HG03342 (cell line): ENCODE data around the gene ZBP1.

ENCODE experiments used
- ATAC-seq: cut with Tn5 transposase; IDR thresholded peaks from one replicate; pipeline ENCODE4 v1.9.1; 2021; ENCODE audit warnings: mild to moderate bottlenecking, moderate library complexity; ENCODE audit not compliant: unreplicated experiment

ZBP1 gene

DNA sequence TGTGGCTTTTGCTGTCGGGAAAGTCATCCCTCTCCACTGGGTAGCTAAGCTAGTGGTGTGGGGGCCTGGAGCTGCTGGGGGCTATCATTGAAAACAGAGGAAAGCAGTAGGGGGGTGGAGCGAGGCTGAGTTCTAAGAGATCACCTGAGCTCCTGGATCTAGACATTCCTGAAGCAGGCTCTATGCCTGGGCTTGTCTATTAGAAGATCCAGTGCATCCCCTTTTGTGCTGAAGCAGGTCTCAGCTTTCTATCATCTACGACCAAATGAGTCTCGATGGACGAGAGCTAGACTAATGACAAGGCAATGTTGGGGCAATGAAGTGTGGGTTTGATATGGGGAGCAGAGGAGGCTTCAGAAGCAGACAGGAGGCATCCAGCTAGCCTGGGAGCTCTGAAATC is 18.5 kb downstream of the ZBP1 start:
- ATAC-seq = no peak

DNA sequence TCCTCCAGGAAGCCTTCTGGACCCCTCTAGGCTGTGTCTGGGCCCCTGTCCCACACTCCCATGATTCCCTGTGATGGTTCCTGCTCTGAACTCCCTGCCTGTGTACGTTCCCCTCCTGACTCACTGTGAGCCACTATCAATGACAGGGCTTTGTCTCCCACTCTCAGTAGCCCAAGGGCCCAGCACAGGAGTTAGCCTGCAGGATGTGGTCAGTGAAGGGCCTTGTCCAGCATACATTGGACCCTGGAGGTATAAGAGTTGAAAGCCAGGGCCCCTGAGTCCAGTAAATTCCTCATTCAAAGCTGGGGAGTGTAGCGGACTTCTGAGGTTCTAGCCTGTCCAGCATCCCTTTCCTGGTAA is 19.0 kb downstream of the ZBP1 start:
- ATAC-seq = no peak

DNA sequence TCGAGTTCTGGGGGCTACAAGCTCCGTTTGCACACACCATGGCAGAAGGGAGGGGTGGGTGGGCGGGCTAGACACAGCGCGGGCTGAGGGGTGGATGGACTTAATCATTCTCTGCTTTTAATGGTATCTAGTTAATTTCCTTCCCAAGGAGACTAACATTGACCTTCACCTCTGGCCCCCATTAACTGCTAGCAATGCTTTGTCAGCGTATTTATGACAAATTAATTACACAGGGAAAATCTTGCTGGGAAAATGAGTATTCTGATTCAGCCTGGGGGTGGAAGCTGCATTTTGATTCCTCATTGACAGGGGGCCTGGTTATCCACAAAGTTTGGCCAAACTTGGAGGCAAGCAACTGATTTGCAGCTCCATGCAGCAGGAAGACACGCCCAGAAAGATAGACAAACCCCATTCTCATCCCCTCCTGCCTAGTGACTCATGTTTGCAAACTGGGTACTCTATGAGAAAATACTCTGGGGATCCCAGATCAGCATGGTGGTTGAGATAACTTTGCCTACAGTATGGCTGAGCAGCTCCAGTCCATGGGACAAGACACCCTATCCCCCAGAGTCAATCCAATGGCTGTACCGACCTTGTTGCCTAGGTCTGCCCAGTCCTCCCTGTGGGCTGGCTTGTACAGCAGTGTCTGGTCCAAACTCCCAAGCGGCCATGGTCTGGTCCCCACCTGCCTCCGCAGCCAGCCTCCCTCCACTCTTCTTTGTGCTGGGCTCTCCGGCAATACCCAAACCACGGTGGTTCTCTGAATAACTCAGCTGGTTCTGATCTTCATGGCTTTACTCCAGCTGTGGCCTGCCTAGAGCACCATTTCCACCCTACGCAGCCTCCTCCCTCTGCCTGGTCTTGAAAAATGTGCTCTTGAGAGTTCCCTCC is 19.7 kb downstream of the ZBP1 start:
- no peak for ATAC-seq

DNA sequence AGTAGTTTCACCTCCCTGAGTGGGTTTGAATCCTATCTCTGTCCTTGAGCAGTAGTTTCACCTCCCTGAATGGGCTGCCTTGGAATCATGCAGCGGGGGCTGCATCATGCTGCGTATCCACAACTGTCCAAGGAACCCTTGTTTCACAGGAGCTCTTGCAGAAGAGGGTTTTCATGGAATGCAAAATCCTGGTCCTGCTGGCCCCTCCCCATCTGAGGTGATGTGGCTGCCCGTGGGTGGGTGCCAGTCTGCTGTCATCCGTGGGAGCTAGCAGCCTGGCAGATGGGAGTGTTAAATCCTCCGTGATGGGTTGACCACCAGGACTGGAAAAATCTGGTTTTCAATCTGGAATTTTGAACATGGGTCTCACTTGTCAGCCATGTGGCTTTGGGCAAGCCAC is 21.7 kb downstream of the ZBP1 start:
- no peak for ATAC-seq

DNA sequence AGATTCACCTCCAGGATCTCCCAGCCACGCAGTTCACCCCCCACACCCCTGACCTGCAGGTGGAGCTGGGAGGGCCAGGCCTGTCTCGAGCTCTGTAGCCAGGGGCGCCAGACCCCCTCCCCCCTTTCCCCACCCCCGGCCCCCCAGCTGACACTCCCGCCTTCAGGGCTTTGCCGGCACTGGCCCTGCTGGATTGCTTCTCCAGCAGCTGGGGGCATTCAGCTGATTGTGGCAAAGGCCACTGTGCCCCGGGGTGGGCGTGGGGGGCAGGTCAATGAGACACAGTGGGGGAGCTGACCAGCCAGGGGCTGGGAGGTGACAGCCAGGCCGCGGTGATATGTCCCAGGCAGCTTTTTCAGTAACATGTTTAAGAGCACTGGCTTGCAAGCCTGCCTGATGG is 22.2 kb downstream of the ZBP1 start:
- no peak for ATAC-seq

DNA sequence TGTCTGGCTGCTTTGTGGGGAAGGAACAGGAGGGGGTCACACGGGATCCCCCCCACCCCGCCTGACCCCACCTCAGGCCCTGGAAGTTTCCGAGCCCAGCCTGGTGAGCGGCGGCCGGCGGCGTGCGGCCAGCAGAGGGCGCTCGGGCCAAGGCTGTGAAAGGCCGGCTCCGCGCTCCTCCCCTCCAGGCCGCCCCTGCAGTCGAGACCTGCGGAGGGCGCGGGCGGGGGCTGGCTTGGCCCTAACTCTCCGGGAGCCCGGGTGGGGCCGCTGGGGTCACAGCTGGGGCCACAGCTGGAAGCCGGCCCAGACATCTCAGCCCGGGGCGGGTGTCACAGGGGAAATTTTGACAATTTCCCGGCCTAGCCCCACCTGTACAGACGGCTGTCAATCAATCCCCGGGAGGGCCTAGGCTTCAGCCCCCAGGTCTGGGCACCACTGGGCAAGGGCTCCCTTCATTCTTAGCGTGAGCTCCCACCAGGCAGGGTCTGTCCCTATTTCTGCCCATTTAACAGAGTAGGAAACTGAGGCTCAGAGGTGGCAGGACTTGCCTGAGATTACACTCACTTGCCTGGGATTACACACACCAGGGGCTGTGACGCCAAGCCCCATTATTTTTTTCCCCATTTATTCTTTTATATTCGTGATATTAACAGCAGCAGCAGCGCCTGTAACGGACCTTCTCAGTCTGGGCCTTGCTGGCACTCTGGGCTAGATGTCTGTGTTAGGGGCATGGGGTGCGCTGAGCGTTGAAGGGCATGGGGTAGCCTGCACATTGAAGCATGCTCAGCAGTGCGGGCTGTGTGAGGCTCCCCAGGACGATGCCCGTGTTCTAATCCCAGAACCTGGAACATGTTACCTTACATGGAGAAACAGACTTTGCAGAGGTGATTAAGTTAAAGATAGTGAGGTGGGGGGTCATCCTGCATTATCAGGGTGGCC is 23.0 kb downstream of the ZBP1 start:
- ATAC-seq = no peak

DNA sequence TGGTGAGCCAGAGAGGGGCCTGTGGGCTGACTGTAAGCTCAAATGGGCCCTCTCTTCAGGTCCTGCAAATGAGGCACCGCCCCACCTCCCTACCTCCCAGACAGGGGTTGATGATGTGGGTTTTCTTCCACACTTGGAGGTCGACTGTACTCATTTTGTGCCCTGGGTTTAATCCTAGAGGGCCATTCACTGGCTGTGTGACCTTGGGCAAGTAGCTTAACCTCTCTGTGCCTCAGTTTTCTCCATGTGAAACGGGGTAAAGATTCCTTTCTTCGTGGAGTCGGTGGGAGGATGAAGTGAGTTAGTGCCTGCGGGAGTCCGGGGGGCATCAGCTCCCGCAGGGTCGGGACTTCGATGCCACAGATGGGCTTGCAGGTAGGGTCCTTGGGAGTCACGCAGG is 23.9 kb downstream of the ZBP1 start:
- no peak for ATAC-seq

DNA sequence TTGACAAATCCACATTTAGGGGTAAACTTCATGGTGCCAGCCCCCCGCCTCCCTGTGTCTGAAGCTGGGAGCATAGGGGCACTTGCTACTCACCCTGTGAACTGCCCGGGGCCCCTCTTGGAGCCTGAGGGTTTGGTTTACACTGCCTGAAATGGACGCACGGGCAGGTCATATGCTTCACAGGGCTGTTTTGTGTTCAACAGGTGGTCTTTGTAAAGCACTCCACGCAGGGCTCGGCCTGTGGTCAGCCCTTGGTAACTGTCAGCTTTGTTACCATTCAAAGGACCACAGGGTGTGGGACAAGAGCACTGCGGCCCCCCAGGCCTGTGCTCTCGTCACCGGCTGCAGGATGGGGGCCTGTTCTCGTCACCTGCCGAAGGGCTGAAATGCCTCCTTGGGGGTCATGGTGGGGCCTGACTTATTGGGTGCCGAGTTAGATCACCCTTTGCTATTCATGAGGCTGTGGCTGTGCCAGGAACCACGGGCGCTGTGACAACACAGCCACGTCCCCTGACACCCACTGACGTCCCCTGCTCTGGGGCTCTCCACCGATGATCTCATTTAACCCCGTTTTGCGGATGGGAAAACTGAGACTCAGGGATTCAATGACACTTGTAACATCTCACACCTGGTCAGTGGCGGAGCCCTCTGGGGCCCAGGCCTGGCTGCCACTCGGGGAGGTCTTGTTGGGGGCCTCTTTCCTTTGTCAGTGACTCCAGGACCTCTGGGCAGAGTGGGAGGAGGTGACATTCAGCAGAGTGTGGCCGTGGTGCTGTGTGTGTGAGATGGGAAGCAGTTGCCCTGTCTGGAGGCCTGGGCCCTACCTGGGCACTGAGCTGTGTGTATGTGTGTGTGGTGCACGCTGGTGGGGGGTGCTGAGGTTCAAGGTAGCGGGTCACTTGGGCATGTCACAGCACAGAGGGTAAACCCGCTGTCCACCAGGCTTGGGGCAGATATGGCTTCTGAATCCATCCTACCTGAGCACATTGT is 24.9 kb downstream of the ZBP1 start:
- ATAC-seq = no peak

DNA sequence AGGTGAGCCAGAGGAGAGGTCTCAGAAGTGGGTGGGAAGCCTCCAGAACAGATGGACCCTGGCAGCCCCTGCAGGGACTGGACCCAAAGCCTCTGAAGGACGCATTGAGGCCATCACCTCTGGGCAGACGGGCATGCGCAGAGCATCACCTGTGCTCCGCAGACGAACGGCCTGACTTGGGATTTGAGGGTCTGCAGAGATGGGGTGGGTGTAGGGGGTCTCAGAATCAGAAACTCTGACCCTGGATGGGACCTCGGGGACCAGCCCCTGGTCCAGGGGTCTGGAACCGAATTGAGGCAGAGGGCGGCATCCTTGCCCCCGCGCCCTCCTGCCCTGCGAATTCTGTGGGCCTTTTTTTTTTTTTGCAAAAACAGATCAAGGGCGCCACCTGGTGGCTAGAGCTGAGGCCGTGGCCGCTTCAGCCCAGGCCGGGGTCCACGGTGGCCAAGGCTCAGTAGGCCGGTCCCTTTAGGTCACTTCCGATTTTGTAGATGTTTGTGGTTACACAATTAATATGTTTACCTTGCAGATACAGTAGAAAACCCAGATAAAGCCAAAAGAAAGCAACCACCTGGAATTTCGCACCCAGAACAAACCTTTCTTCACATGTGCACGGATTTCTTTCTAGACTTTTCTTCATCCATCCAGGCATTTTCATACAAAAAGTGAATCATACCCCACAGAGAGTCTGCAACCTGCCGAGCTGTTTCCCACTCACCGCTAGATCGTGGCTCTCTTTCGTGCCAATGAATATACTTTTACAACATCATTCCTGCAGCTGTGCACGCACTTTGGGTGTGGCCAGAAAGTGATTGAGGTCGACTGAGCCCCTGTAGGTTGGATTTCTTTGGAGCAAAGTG is 25.9 kb downstream of the ZBP1 start:
- no peak for ATAC-seq

DNA sequence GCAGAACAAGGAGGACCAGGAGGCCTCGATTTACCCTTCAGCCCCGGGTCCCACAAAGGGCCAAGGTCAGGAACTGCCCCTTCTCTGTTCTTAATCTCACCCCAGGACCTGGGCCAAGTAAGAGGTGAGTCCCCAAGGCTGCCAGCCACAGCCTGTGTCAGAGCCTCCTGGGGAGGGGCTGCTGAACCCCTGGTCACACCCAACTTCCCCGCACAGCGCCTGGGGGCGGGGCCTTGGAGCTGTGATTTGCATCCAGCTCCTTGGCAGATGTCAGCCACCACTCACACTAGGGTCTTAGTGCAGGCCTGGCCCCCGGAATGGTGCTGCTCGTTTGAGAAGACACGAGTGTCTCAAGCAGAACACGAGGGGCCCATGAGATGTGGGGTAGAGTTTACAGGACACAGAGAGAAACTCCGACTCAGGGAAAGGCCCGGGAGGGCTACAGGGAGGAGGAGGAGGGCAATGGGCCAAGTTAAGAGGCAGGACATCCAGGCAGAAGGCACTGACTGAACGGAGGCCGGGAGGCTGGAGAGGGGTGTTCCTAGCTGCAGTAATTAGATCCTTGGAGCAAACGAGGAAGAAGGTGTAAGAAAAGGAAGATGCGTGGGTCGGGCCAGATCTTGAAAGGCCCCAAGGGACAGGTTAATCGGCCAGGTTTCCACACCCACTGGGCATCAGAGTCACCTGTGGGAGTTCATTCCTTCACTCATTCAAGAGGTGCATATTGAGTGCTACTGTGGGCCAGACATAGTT is 26.9 kb downstream of the ZBP1 start:
- ATAC-seq = no peak

DNA sequence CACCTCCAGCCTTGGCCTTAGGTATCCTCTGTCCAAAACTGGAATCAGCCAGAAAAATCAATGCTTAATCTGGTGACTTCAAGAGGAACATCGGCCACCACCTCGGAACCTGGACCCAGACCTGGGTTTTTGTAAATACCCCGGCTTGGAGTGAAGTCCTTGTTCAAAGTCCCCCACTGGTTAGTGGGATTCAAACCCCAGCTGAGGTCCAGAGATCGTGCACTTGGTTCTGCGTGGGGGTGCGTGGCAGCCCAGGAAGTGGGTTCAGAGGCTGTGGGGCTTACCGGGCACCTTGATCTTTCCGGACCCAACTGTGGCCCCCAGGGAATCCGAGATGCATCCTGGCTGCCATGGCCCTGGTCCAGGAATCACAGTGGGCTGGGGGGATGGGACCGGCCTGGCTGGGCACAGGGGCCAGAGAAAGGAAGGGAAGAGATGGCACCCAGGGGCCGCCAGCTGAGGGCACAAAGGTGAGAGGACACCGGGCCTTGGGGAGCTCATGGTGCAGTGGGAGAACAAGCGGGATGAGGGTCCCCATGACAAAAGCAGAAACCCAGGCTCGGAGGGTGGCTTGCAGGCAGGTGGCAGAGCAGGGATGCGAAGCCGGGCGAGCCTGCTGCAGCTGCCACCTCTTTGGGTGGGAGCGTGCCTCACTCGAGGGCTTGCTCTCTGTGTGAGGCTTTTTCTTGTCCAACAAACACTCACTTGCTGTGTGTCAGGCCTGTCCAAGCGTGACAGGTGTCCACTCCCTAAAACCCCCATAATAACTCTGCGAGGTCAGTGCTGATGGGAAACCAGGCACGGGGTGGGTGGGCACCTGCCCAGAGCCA is 27.7 kb downstream of the ZBP1 start:
- ATAC-seq = no peak

DNA sequence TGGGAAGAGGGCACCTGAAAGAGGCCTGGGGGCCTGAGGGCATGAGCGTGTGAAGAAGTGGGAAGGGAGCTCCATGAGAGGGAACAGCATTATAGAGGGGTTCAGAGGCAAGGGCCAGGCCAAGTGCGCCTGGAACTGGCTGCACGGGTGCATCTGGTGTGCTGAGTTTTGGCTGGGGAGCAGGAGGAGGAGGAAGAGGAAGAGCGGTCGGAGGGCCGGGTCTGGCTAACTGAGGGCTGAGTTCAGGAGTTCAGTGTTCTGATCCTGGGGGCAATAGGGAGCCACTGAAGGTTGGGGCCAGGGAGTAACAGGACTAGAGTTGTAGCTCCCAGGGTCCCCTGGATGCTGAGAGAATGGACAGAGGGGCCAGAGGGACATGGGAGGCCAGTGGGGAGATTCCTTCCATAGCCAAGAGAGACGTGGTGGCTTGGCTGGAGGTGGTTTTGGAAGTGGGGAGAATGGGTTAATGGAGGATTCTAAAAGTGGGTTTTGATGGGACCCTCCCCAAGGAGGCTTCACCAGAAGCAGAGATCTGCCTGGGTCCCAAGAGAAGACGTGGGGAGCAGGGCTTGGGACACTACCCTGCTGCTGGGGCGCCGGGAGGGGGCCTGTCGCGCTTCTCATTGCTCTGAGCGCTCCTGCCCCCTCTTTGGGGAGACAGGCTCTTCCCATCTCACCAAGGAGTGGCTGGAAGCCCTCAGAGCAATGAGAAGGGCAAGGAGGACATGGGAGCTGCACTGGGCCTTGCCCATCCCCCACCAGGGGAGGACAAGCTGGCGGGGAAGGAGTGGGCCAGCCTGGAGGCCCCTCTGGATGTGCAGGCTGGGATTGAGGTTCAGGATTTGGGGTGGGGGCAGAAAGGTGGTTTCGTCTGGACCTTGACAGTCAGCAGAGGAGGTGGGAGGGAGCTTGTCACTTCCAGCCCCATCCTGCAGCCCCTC is 28.7 kb downstream of the ZBP1 start:
- ATAC-seq = no peak

DNA sequence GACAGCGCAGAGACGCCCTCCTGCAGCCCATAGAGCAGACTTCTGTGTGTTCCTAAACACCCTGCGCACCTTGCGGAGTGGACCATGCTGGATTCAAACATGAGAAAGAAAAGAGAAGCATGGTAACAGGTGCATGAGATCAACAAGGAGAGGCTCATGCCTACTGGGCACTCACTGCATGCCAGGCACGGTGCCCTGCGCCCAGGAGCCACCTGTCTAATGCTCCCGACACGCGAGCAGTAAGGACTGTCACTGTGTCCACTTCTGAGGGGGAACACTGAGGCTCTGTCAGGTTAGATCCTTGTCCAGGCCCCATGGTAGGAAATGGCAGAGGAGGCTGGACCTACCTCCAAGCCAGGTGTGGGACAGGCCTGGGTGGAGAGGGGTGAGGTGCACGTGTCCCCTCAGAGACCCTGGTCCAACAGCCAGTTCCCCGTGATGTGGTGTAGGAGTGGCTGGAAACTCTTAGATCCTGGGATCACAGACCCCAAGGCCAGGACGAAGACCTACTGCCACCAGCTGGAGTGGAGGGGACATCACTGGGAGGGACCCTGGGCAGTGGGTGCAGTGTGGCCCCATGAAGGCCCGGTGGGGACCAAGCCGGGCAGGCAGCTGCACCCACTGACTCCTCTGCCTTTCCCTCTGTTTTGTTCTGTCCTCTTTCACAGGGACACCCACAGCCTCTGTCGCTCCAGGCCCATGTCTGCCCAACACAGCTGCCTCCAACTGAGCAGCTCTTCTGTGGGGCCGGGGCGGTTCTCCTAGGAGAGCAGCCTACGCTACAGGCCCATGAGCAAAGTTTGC is 29.5 kb downstream of the ZBP1 start:
- no peak for ATAC-seq

DNA sequence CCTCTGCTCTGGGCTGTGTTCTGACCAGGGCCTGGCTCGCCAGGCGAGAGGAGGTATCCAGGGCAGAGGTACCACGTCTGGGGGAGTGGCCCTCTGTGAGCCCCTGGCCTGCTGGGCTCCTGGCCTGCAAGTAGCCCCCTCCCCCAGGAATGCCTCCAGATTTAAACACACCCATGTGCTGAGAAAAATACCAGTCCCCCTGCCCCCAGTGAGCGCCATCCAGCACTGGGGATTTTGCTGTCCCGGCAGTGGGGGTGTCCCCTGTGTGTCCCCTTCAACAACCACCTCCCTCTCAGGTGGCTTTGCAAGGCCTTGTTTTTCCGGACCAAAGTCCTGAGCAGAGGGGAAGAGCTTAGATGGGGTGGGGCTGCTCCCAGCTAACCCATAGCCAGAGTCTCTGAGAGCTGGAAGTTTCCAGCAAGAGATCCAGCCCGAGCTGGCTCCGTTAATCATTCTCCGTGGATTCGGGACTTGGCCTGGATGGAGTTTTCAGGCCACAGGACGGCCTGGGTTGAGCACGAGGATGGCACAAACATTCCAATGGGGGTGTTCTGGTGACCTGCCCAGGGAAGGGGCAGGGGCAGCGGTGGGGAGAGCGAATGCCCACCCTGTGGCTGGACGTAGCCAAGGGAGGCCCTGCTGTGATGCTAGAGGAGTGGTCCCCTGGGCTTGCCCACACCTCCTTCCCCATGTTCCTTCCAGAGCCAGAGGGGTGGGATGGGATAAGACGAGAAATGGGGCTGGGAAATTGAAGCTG is 30.3 kb downstream of the ZBP1 start:
- ATAC-seq = no peak

DNA sequence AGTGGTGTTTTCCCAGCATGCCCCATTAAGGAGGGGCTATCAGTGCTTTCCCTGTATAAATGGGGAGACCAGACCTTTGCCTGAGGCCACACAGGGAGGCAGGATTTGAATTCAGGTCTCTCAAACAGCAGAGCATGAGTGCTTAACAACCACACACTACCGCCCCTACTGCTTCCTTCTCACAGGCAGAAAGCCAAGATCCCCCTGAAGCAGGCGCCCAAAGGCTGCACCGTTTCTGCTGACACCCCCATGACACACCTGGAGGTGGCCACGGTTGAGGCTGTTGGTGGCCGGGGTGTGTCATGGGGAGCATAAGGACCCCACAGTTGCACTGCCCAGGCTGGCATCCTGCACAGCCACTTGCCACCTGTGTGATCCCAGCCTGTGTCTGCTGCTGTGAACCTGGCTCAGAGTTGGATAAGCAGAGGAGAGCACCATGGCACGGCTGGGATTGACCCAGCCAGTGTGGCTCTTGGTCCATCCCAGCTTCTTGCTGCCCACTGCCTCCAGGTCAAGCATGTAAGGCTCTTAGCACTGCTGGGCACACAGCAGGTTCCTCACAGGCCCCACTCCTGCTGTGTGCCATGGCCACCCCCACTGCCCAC is 31.0 kb downstream of the ZBP1 start:
- no peak for ATAC-seq
